H1 (cell line): ENCODE results near the gene SESN2. TPM values are rescaled to one million over a fixed set of nuclear protein-coding genes. Genes with fewer than 3 reads are reported as not detected.

Experiments
- CTCF ChIA-PET: fragments of 300-600 bp; sonication (Branson Sonifier 250); formaldehyde crosslinking; loops from one replicate; lab custom pipeline; 2021; ENCODE audit not compliant: partially characterized antibody; lab: Charles Lee
- POLR2A ChIA-PET: fragments of 300-600 bp; sonication (Branson Sonifier 250); formaldehyde crosslinking; loops from one replicate; lab custom pipeline; 2021; ENCODE audit warnings: inconsistent platforms; ENCODE audit not compliant: partially characterized antibody; lab: Charles Lee
- DNase-seq, 2 experiments: peaks; one replicate each; pipeline versions ENCODE4 v3.0.0 to v3.0.0-alpha.2; 2010 to 2022; ENCODE audit warnings: low spot score in 2 of 2, low read depth in 1 of 2, mixed read lengths in 1 of 2
- FAIRE-seq: peaks from 2 replicates; lab custom pipeline; 2011; peaks lifted over from hg19 to GRCh38; lab: Jason Lieb, UNC
- H2AFZ ChIP-seq: 2 replicates; pipeline ENCODE4 v1.8.1; 2012; ENCODE audit warnings: low read length, inconsistent platforms
- H2AK5ac ChIP-seq: 2 replicates; pipeline ENCODE4 v1.6.1; 2013; ENCODE audit warnings: low read depth, low read length
- H2BK120ac ChIP-seq: replicated peaks from 2 replicates; pipeline ENCODE3; 2013; ENCODE audit warnings: low read depth, low read length, inconsistent platforms
- H2BK12ac ChIP-seq: 2 replicates; pipeline ENCODE4 v1.6.1; 2013; ENCODE audit warnings: low read depth, low read length
- H2BK15ac ChIP-seq: 2 replicates; pipeline ENCODE4 v1.6.1; 2013; ENCODE audit warnings: low read length
- H2BK20ac ChIP-seq: 2 replicates; pipeline ENCODE4 v1.6.1; 2013; ENCODE audit warnings: low read length
- H2BK5ac ChIP-seq: 2 replicates; pipeline ENCODE4 v1.6.1; 2013; ENCODE audit warnings: low read depth, low read length
- H3K14ac ChIP-seq: 2 replicates; pipeline ENCODE4 v1.6.1; 2013; ENCODE audit warnings: inconsistent platforms; ENCODE audit not compliant: insufficient read length
- H3K18ac ChIP-seq: 2 replicates; pipeline ENCODE4 v1.6.1; 2013; ENCODE audit warnings: low read length; ENCODE audit errors: extremely low read depth
- H3K23ac ChIP-seq: 2 replicates; pipeline ENCODE4 v1.6.1; 2013; ENCODE audit warnings: inconsistent platforms; ENCODE audit not compliant: insufficient read length
- H3K23me2 ChIP-seq: 2 replicates; pipeline ENCODE4 v1.6.1; 2013; ENCODE audit warnings: low read depth, low read length
- H3K27ac ChIP-seq: 2 replicates; pipeline ENCODE4 v1.6.1; 2011; ENCODE audit warnings: low read depth, low read length, inconsistent platforms
- H3K27me3 ChIP-seq, 4 experiments: replicated peaks in 1 of 4; 1 replicate in 1 of 4; 2 replicates in 3 of 4; pipeline versions ENCODE4 v1.6.1 to v1.8.1; 2011 to 2013; ENCODE audit warnings: low read length in 3 of 4, mild to moderate bottlenecking in 3 of 4, inconsistent platforms in 2 of 4, mixed read lengths in 2 of 4, moderate library complexity in 1 of 4; ENCODE audit not compliant: control insufficient read depth in 3 of 4, insufficient read depth in 3 of 4; ENCODE audit errors: extremely low read depth in 1 of 4
- H3K36me3 ChIP-seq, 4 experiments: 2 replicates each; pipeline versions ENCODE4 v1.6.1 to v1.8.1; 2011 to 2013; ENCODE audit warnings: mild to moderate bottlenecking in 4 of 4, low read length in 3 of 4, moderate library complexity in 2 of 4, control low read depth in 1 of 4, inconsistent platforms in 1 of 4; ENCODE audit not compliant: insufficient read depth in 4 of 4, control insufficient read depth in 2 of 4
- H3K4ac ChIP-seq: replicated peaks from 2 replicates; pipeline ENCODE3; 2013; ENCODE audit warnings: low read length, low read depth, mixed read lengths, inconsistent platforms; ENCODE audit not compliant: insufficient read length
- H3K4me1 ChIP-seq, 4 experiments: replicated peaks in 1 of 4; 1 replicate in 1 of 4; 2 replicates in 3 of 4; pipeline versions ENCODE4 v1.6.1 to v1.8.1; 2011 to 2013; ENCODE audit warnings: low read length in 3 of 4, inconsistent platforms in 2 of 4, mixed read lengths in 1 of 4; ENCODE audit not compliant: insufficient read depth in 4 of 4, control insufficient read depth in 3 of 4
- H3K4me2 ChIP-seq, 2 experiments: 2 replicates each; pipeline versions ENCODE4 v1.6.1 to v1.8.1; 2011 to 2013; ENCODE audit warnings: low read depth in 2 of 2, low read length in 2 of 2, control low read depth in 1 of 2, inconsistent platforms in 1 of 2, mild to moderate bottlenecking in 1 of 2; ENCODE audit not compliant: insufficient read depth in 1 of 2
- H3K4me3 ChIP-seq, 4 experiments: fragments of 200-600, 300-600 bp in 1 of 4; sonication (generic), shearing (Covaris generic), sonication (Bioruptor Twin) in 1 of 4; 2 replicates each; pipeline versions ENCODE4 v1.5.1 to v1.8.1; 2011 to 2016; ENCODE audit warnings: low read length in 4 of 4, low read depth in 3 of 4, control low read depth in 2 of 4, inconsistent platforms in 2 of 4, mild to moderate bottlenecking in 2 of 4, mixed read lengths in 1 of 4, moderate library complexity in 1 of 4; ENCODE audit not compliant: insufficient read depth in 2 of 4; ENCODE audit errors: extremely low read depth in 1 of 4
- H3K56ac ChIP-seq: replicated peaks from 2 replicates; pipeline ENCODE3; 2013; ENCODE audit warnings: low read depth, mild to moderate bottlenecking, mixed read lengths, low read length, inconsistent platforms; ENCODE audit not compliant: insufficient read length
- H3K79me1 ChIP-seq: 2 replicates; pipeline ENCODE4 v1.6.1; 2013; ENCODE audit warnings: low read depth, low read length, control low read depth
- H3K79me2 ChIP-seq, 2 experiments: 2 replicates each; pipeline versions ENCODE4 v1.6.1 to v1.8.1; 2012 to 2013; ENCODE audit warnings: low read length in 2 of 2, mild to moderate bottlenecking in 2 of 2, inconsistent platforms in 1 of 2; ENCODE audit not compliant: insufficient read depth in 2 of 2, control insufficient read depth in 1 of 2
- H3K9ac ChIP-seq, 4 experiments: replicated peaks in 1 of 4; 1 replicate in 1 of 4; 2 replicates in 3 of 4; pipeline versions ENCODE4 v1.6.1 to v1.8.1; 2011 to 2013; ENCODE audit warnings: low read depth in 3 of 4, low read length in 3 of 4, control low read depth in 2 of 4, mild to moderate bottlenecking in 2 of 4, moderate library complexity in 2 of 4, inconsistent platforms in 1 of 4; ENCODE audit errors: extremely low read depth in 1 of 4
- H3K9me3 ChIP-seq, 2 experiments: 2 replicates each; pipeline versions ENCODE4 v1.6.1 to v1.8.1; 2012 to 2013; ENCODE audit warnings: mild to moderate bottlenecking in 2 of 2, moderate library complexity in 2 of 2, control low read depth in 1 of 2, inconsistent platforms in 1 of 2, low read depth in 1 of 2, low read length in 1 of 2, mixed read lengths in 1 of 2; ENCODE audit not compliant: insufficient read depth in 2 of 2
- H4K20me1 ChIP-seq, 2 experiments: replicated peaks in 1 of 2; 2 replicates each; pipeline versions ENCODE3 to v1.8.1; 2011 to 2013; ENCODE audit warnings: inconsistent platforms in 2 of 2, low read length in 2 of 2, mild to moderate bottlenecking in 1 of 2; ENCODE audit not compliant: insufficient read depth in 2 of 2, control insufficient read depth in 1 of 2
- H4K5ac ChIP-seq: 2 replicates; pipeline ENCODE4 v1.6.1; 2013; ENCODE audit warnings: low read length, low read depth, mixed read lengths, inconsistent platforms; ENCODE audit not compliant: insufficient read length
- H4K8ac ChIP-seq: 2 replicates; pipeline ENCODE4 v1.8.0; 2013; ENCODE audit warnings: mild to moderate bottlenecking, moderate library complexity, low read length, inconsistent platforms; ENCODE audit not compliant: insufficient read depth; ENCODE audit errors: extremely low read depth
- H4K91ac ChIP-seq: replicated peaks from 2 replicates; pipeline ENCODE3; 2013; ENCODE audit warnings: low read length, mixed read lengths, inconsistent platforms; ENCODE audit not compliant: insufficient read length
- ATF3 ChIP-seq: IDR thresholded peaks from 2 replicates; pipeline ENCODE4 v1.6.1; 2011; ENCODE audit warnings: low read depth, mild to moderate bottlenecking, low read length; ENCODE audit not compliant: insufficient read depth
- BRCA1 ChIP-seq: IDR thresholded peaks from 2 replicates; pipeline ENCODE4 v1.6.1; 2012; ENCODE audit warnings: low read depth, low read length, improper control_type of control experiment
- CHD1 ChIP-seq: IDR thresholded peaks from 2 replicates; pipeline ENCODE4 v1.6.1; 2012; ENCODE audit warnings: low read depth, low read length, improper control_type of control experiment
- CHD2 ChIP-seq: IDR thresholded peaks from 2 replicates; pipeline ENCODE4 v1.6.1; 2012; ENCODE audit warnings: low read length, improper control_type of control experiment
- EZH2 ChIP-seq: fragments of 200-600 bp; sonication (generic); IDR thresholded peaks from 2 replicates; pipeline ENCODE4 v1.7.1; 2012; ENCODE audit warnings: low read depth, mild to moderate bottlenecking, moderate library complexity, low read length, inconsistent platforms; ENCODE audit not compliant: severe bottlenecking
- GTF2F1 ChIP-seq: IDR thresholded peaks from 2 replicates; pipeline ENCODE4 v1.6.1; 2012; ENCODE audit warnings: low read depth, low read length, improper control_type of control experiment, borderline replicate concordance
- HDAC2 ChIP-seq, 2 experiments: fragments of 300-600 bp in 1 of 2; sonication (generic) in 1 of 2; IDR thresholded peaks; 2 replicates each; pipeline ENCODE4 v1.6.1; 2011 to 2012; ENCODE audit warnings: low read depth in 2 of 2, low read length in 2 of 2, mild to moderate bottlenecking in 2 of 2, moderate library complexity in 2 of 2, borderline replicate concordance in 1 of 2, inconsistent platforms in 1 of 2
- HDAC6 ChIP-seq: IDR thresholded peaks from one replicate; pipeline ENCODE4 v1.7.1; 2012; ENCODE audit warnings: low read depth, mild to moderate bottlenecking, inconsistent platforms, low read length, moderate library complexity
- JUN ChIP-seq: IDR thresholded peaks from 2 replicates; pipeline ENCODE4 v1.6.1; 2011; ENCODE audit warnings: low read depth, mild to moderate bottlenecking, improper control_type of control experiment, low read length
- MAX ChIP-seq: IDR thresholded peaks from 2 replicates; pipeline ENCODE4 v1.6.1; 2012; ENCODE audit warnings: inconsistent platforms
- RBBP5 ChIP-seq: IDR thresholded peaks from 2 replicates; pipeline ENCODE4 v1.7.1; 2012; ENCODE audit warnings: low read depth, mild to moderate bottlenecking, inconsistent platforms, low read length, moderate library complexity, borderline replicate concordance
- SIRT6 ChIP-seq: IDR thresholded peaks from one replicate; pipeline ENCODE4 v1.7.1; 2012; ENCODE audit warnings: low read length, inconsistent platforms
- SP4 ChIP-seq: IDR thresholded peaks from 2 replicates; pipeline ENCODE4 v1.6.1; 2012; ENCODE audit warnings: low read length, inconsistent platforms
- TBP ChIP-seq: IDR thresholded peaks from 2 replicates; pipeline ENCODE4 v1.6.1; 2011; ENCODE audit warnings: low read depth, low read length, improper control_type of control experiment
- YY1 ChIP-seq: IDR thresholded peaks from 2 replicates; pipeline ENCODE4 v1.6.1; 2011; ENCODE audit warnings: low read depth, mild to moderate bottlenecking, low read length
- polyA plus RNA-seq, 7 experiments: library from polyadenylated mRNA; depleted of rRNA in 3 of 7; stranded (reverse) in 5 of 7; unstranded in 2 of 7; fragments of >200 nt in 5 of 7; fragments of 200-250 nt in 2 of 7; gene quantifications; 1 replicate in 5 of 7; 2 replicates in 1 of 7; 4 replicates in 1 of 7; pipeline versions ENCODE4 v1.2.1 to v1.2.3, GENCODE V29; 2011 to 2013; ENCODE audit warnings: missing spikeins in 2 of 7, mixed read lengths in 2 of 7
- total RNA-seq: library from RNA; stranded (reverse); fragmentation: NEBNext Ultra II Directional; extraction: Animal tissue kit (Norgen Biotek cat#: 25700); gene quantifications from 2 replicates; pipeline ENCODE4 v1.2.1, GENCODE V29; 2021

SESN2 gene
- total and polyA plus RNA-seq, 2 of the 8 experiments (the other 6 are each of a cell fraction or from before 2014, with no cell fraction given): 25.1 to 33.0 TPM

- Histone ChIP-seq H4K8ac (no peak overlapping the region), H2BK15ac (no peak overlapping the region)
- no peak for FAIRE-seq
- TF ChIP-seq SP4 (no peak), YY1 (no peak), HDAC2 (IDR thresholded peaks at IDR 0.05; ENCODE audit: borderline replicate concordance in 1 of 2, low read depth in 2 of 2, low read length in 2 of 2) (no peak), BRCA1 (no peak), MAX (no peak), SIRT6 (no peak), TBP (no peak), EZH2 (no peak), JUN (no peak), GTF2F1 (no peak), CHD1 (no peak), RBBP5 (no peak), ATF3 (no peak), CHD2 (no peak), HDAC6 (no peak)
Measured at GRCh38 chr1:28326515-28326914, 67.2 kb downstream of the SESN2 start.

More at GRCh38 chr1:28326515-28326914, 67.2 kb downstream of the SESN2 start:
- H3K18ac ChIP-seq: no peak overlapping the region
- ChIA-PET CTCF (interaction anchor here (0.8 to 3.0 kb wide), 5 partner anchors 9 to 315 kb away, joined by 3 to 14 read pairs (median 4); no protein-coding TSS in a partner anchor), POLR2A (interaction anchor here (1.6 to 3.6 kb wide), 3 partner anchors 16 to 182 kb away, joined by 4 to 26 read pairs (median 6); no protein-coding TSS in a partner anchor)
- no peak overlapping the region for H3K4me2 ChIP-seq
- no peak overlapping the region for H3K27ac ChIP-seq
- H3K23me2 ChIP-seq: 0 out of 2 replicates have a peak, but pooled peaks cover 2% of the 10 kb centered on the region
- H3K79me2 ChIP-seq: no peaks in the 10 kb centered on the region; a peak in 1 of 4 replicates
- H3K4ac ChIP-seq: no peak overlapping the region
- H3K9me3 ChIP-seq: no peaks in the 10 kb centered on the region
- H4K91ac ChIP-seq: no peak overlapping the region
- H2AK5ac ChIP-seq: no peak overlapping the region
- no peak overlapping the region for H3K56ac ChIP-seq
- H2BK5ac ChIP-seq: no peak overlapping the region
- H3K14ac ChIP-seq: no peak overlapping the region
- H3K4me3 ChIP-seq: no peak overlapping the region
- no peak for DNase-seq
- H2BK20ac ChIP-seq: no peak overlapping the region
- no peak overlapping the region for H2AFZ ChIP-seq
- H3K79me1 ChIP-seq: no peaks in the 10 kb centered on the region
- no peak overlapping the region for H3K23ac ChIP-seq
- no peak overlapping the region for H2BK120ac ChIP-seq
- no peak overlapping the region for H4K5ac ChIP-seq
- H3K36me3 ChIP-seq: peaks cover 0 to 4% (median 2%) of the 10 kb centered on the region in 4 experiments; a peak in 2 of 8 replicates
- no peaks in the 10 kb centered on the region; a peak in 1 of 7 replicates for H3K4me1 ChIP-seq
- H4K20me1 ChIP-seq: no peaks in the 10 kb centered on the region
- no peaks in the 10 kb centered on the region; a peak in 1 of 7 replicates for H3K27me3 ChIP-seq
- H2BK12ac ChIP-seq: no peak overlapping the region
- no peak overlapping the region for H3K9ac ChIP-seq
